ENCODE measurements around the gene TM9SF3.
A peak's percentile ranks its signal among the peaks of the same experiment; 100 is the strongest.

The TM9SF3 gene

DNA sequence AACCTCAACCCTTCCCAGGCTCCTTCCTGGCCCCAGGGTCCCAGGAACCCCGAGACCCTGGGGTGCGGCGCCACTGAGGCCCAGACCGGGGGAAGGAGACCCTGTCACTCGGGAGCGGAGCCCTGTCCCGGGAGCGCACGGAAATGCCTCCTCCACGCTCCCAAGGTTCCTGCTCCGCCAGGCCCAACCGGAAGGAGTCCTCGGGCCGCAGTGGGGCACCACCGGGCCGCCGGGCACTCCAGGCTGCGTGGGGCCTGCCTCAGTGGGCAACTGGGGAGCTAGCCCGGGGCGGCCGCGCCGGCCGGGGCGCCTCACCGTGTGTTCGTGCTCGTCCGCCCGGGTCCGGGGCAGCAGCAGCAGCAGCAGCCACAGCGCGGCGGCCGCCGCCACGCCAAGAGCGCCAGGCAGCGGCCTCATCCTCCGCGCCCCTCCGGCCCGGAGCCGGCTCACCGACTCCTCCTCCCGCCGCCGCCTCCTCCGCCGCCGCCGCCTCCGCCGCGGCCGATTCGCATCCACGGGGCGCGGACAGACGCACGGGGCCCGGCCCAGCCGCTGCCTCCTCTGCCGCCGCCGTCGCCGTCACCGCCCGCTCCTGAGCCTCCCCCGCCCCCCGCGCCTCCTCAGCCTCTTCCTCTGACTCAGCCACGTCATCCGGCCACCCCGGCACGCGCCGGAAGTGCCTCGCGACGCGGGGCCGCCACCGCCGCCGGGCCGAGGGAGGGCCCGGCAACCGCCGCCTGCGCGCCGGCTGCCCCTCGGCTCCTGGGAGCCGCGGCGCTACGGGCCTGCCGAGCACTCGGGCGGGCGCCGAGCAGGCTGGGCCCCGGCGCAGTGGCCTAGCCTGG, at the start of gene TM9SF3:
Gene TM9SF3, minus strand, starts transcription at position 594 of the 845 bp plus-strand sequence. Its CDS starts 177 bp downstream, at position 417.
- DNase-seq (ENCODE audit: low read depth), result peak; percentile 91

- DNase-seq (ENCODE audit: low read depth), result no peak
These were observed 49.7 kb upstream of the TM9SF3 start for GRCh38 chr10:96636551-96636950.

DNA sequence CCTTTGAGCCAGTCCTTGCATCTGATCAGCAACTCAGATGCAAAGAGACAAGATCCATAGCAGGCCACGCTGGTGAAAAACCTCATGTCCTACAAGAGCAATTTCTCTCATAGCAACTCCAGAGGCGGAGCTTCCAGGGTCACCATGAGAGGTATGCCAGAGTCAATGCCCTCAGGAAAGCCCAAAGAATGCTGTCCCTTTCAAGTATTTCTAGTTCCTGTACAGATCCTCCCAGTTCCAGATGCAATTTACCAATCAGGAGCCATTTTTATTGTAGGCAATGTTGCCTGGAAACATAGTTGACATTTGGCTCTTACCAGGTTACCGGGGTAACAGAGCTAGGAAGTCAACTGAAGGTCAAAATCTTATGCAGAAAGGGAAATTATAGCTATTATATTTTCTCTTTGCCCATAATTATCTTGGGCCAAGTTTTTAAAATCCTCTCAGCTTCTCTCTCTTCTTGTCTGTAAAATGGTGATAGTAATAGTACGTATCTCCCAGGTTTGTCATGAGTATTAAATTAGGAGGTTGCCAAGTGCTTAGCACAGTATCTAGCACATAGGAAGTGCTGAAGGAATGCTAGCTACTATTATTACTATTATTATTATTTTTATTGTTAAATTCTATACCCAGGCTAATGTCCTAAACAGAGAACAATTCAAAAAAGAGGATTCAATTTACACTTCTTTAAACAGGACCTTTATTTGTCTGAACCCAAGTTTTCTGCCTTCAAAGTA, 46.3 kb upstream of the TM9SF3 start:
- no peak for DNase-seq (ENCODE audit: low read depth)

DNA sequence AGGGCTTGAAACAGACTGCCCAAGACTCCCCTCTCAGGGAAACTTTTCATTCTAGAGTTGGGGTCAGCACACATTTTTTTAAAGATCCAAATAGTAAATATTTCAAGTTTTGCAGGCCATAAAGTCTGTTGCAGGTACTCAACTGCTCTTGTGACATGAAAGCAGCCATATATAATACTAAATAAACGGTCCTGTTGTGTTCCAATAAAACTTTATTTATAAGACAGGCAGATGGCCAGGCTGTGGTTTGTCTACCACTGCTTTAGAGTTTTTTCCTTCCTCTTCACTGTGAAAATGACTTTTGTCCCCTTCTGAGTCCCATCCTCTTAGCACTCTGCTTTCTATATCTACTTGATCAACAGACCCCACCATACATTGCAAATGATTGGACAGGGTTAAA, 40.5 kb upstream of the TM9SF3 start:
- DNase-seq (ENCODE audit: low read depth), result no peak

DNA sequence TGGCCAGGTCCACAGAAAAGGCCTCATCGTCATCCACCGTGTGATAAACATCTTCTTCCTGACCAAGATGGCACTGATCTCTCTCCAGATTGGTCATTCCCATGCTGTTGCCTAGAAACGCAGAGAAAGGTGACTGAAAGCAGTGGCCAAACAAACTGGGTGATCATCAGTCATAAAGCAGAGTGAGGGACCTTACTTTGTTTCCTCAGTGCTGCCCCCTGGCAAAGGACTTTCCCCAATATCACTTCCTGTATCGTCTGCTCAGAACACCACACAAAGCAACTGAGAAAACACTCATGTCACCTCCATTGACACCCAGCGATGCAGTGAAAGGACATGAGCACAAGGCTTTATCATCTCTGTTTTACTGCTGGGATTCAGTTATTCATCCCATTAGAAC, 40.0 kb upstream of the TM9SF3 start:
- no peak for DNase-seq (ENCODE audit: low read depth)

- no peak for DNase-seq (ENCODE audit: low read depth)
These were observed 38.4 kb upstream of the TM9SF3 start for GRCh38 chr10:96625173-96625572.

DNA sequence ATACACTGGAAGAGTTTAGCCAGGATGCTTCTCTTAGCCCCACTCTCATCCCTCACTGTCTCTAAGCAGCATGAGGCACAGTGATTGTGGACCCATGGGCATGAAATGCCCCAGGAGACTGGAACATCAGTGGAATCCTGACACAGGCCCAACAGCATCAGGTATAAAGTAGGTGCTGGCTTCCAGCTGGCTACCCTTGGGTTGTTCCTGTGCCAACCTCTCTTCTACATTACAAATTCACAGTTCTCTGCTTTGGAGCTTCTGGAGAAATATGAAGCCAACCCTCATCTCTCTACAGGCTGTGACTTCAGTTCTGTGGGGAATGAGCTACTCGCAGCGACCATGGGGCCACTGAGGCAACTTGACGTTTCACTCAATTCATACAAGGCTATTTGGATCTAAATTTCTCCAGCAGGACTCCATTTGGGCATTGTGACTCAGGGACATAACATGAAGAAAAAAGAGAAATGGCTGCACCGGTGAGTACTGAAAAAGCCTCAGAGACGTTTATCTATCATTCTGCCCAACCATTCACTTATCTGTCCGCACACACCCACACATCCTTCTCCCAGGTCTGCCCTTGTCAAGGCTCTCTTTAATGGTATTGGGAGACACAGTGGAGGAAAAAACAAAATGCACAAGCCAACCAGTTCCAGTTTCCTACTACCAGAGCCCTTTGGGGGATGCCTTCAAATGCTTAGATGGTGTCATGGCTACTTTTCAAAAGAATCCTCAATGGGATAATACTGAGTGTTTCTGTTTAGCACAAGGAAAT, 35.4 kb upstream of the TM9SF3 start:
- no peak for DNase-seq (ENCODE audit: low read depth)

DNA sequence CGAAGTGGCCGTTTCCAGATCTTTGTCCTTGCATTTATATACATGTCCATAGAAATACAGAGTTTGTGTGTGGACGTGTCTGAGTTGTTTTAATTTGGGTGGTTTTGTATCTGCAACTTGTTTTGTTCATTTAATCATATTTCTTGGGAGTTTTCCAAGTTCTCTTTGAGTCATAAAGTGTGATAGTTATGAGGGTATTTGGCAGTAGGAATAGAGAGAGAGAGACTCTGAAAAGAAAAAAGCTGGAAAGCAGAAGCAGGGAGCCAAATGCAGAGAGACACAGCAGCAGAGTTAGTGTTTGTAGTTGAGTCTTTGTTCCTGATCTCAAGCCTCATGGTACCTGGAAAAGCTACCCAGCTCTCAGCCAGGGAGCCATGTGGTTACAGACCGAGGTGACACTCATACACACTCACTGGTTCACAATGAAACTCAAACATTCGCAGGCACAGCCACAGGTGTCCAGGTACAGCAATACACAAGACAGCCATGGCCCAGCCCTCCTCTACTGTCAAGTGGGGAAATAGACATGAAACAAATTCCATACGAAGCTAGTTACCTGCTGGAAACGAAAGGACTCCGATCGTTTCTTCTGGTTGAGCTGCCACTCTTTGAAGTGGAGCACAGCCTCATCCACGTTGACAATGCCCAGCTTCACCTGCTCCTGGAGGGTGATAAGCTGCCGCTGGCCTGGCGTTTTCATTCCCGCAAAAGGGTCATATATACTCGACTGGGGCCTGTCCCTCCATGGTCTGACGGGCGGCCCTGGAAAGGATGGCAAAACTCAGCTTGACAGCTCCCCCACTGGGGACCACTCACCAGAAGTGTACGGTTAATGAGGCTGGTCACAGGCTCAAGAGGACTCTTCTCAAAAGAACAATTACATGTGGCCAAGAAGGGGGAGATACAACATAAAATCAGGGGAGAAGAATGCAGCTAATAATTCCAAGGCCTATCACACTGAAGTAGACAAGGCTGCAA, 33.3 kb upstream of the TM9SF3 start:
- no peak for DNase-seq (ENCODE audit: low read depth)

DNA sequence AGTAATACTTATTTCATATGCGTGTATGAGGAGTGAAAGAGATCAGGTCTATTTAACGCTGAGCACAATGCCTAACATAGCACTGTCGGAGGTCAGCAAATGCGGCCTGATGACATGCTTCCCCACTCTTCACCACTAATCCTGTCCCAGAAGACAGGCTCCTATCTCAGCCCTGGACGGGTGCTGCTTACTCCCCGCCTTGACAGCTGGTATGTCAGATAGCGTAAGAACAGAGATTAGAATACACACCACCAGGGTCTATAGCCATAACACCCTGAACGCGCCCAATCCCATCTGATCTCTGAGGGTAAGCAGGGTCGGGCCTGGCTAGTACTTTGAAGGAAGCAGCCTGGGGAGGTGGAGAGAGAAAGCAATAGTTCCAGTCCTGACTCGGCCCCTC, 32.3 kb upstream of the TM9SF3 start:
- DNase-seq (ENCODE audit: low read depth), result no peak

DNA sequence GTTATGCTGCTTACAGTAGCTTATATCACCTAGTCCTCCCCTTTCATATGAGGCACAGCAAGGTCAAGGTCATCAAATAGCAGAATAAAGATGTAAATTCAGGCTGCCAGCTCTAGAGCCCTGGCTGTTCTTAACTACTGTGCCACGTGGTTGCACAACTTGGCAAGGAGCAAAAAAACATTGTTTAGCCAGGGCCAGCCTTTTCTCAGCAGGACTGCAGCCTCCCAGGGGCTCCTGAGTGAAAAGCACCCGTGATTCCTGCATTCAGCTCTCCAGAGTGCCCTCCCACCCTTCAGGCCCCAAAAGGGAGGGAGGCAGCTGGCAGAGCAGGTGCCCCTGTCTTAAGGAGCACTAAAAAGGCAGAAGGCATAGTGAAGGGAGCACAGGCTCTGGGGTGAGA, 31.8 kb upstream of the TM9SF3 start:
- DNase-seq (ENCODE audit: low read depth), result no peak

GRCh38 chr10:96616961-96617360, 30.1 kb upstream of the TM9SF3 start:
- DNase-seq (ENCODE audit: low read depth), result no peak

DNA sequence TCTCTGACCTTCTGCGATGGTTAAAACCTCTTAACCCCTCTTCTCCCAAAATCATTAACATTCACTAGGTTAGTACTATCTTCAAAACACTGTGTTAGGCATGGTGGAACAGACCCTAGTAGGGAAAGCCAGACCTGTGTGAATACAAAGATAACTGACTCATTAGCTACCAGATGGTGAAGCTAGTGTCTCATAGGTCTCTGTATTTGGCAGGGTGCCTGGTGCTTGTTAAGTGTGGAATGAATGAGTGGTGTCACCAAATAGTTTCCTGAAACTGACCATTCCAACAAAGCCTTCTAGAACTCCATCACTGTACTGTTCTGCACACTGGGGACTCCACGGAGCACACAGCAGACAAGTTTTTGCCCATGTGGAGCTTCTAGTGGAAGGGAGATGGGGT, 27.7 kb upstream of the TM9SF3 start:
- DNase-seq (ENCODE audit: low read depth), result no peak

- no peak for DNase-seq (ENCODE audit: low read depth)
These were observed 26.8 kb upstream of the TM9SF3 start for GRCh38 chr10:96613576-96613975.

DNA sequence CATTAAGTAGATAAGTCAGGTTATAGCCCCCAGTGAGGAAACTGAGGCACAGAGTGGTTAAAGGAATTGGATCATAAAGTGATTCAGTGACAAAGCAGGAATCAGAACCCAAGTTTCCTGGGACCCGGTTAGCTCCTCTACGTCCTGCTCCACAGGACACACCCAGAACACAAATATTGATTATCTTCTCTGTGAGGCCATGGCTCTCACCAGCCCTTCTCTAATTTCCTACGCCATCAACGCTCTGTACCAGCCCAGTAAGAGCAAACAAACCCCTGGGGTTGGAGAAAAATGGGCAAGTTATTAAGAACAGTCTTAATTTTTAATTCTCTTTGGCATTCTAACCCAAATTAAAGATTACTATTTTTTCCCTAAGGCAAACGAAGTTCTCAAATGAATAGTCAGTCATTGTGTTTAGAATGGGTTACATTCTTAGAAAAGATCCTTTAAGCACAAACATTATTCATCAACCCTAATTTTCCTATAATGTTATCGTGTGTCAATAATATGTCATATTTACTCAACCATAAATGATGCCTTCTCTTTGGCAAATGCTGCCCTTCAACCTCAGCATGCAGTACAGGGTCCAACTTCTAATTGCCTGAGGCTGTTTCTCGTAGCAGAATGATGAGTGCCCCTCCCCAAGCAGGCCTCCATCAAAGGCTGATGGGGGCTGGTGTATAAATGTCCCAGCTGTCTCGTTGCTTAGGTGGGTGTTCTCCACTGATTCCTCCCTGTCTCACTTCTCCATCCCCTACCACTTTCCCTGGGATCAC, 25.4 kb upstream of the TM9SF3 start:
- no peak for DNase-seq (ENCODE audit: low read depth)

GRCh38 chr10:96610817-96611216, 24.0 kb upstream of the TM9SF3 start:
- DNase-seq (ENCODE audit: low read depth), result no peak

GRCh38 chr10:96609510-96609909, 22.7 kb upstream of the TM9SF3 start:
- DNase-seq (ENCODE audit: low read depth), result no peak

GRCh38 chr10:96608805-96609204, 22.0 kb upstream of the TM9SF3 start:
- DNase-seq (ENCODE audit: low read depth), result no peak

- DNase-seq (ENCODE audit: low read depth), result no peak
These were observed 21.4 kb upstream of the TM9SF3 start for GRCh38 chr10:96608262-96608661.

DNA sequence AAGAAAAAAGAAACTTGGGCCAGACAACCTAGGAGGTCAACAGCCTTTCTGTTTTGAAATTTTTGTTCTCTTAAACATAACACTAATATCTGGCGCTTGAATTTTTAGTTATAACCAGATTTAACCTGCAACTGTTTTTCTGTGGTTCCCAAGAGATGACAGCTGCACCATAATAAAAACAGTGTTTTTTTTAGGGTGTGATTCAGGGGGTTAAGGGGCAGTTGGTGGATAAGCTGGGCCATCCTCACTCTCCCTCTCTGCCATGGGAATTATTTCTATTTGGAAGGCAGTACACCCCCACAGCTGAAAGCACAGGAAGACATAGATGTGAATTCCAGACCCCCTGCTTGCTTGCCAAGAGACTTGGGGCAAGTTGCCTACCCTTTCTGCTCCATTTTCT, 20.1 kb upstream of the TM9SF3 start:
- no peak for DNase-seq (ENCODE audit: low read depth)

GRCh38 chr10:96606216-96606615, 19.4 kb upstream of the TM9SF3 start:
- no peak for DNase-seq (ENCODE audit: low read depth)

GRCh38 chr10:96600337-96600736, 13.5 kb upstream of the TM9SF3 start:
- no peak for DNase-seq (ENCODE audit: low read depth)

All from stimulated activated CD8-positive, alpha-beta memory T cell treated with anti-CD3 and anti-CD28 coated beads, Interleukin-12 subunit alpha, Interleukin-12 subunit beta, amount 100 ng/mL, for 4 hours (primary cell).